Measurements from ENCODE around the gene LAMC1. TPM values are rescaled to one million over a fixed set of nuclear protein-coding genes. Genes with fewer than 3 reads are reported as not detected.

The LAMC1 gene
- total RNA-seq, 4 donors from 2014 or later = 58.3 to 124 (median 77.6) TPM

- Histone ChIP-seq H3K27me3 (no peaks in the 10 kb centered on the region), H3K9me3 (no peaks in the 10 kb centered on the region), H3K27ac (no peak overlapping the region), H3K36me3 (no peaks in the 10 kb centered on the region), H3K4me3 (no peak overlapping the region), H3K4me1 (no peaks in the 10 kb centered on the region)
- no peak for DNase-seq (ENCODE audit: low spot score in 2 of 2)
- TF ChIP-seq, protein P1, sequence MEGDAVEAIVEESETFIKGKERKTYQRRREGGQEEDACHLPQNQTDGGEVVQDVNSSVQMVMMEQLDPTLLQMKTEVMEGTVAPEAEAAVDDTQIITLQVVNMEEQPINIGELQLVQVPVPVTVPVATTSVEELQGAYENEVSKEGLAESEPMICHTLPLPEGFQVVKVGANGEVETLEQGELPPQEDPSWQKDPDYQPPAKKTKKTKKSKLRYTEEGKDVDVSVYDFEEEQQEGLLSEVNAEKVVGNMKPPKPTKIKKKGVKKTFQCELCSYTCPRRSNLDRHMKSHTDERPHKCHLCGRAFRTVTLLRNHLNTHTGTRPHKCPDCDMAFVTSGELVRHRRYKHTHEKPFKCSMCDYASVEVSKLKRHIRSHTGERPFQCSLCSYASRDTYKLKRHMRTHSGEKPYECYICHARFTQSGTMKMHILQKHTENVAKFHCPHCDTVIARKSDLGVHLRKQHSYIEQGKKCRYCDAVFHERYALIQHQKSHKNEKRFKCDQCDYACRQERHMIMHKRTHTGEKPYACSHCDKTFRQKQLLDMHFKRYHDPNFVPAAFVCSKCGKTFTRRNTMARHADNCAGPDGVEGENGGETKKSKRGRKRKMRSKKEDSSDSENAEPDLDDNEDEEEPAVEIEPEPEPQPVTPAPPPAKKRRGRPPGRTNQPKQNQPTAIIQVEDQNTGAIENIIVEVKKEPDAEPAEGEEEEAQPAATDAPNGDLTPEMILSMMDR (IDR thresholded peaks at IDR 0.05) = no peak
- TF ChIP-seq EP300 (IDR thresholded peaks at IDR 0.05) (no peak), POLR2AphosphoS5 (IDR thresholded peaks at IDR 0.05) (no peak), POLR2A (IDR thresholded peaks at IDR 0.05) (no peak)
- WGBS = 78% methylated on average over 1 of the region's 1 CpG
Observed at GRCh38 chr1:182985876-182986275, 37.3 kb upstream of the LAMC1 start.

GRCh38 chr1:182990413-182991144 lies 32.6 kb upstream of the LAMC1 start:
- H3K27ac ChIP-seq = no peak overlapping the region
- no peaks in the 10 kb centered on the region for H3K4me1 ChIP-seq
- no peaks in the 10 kb centered on the region for H3K9me3 ChIP-seq
- H3K4me3 ChIP-seq = no peak overlapping the region
- H3K27me3 ChIP-seq = no peaks in the 10 kb centered on the region
- TF ChIP-seq EP300 (IDR thresholded peaks at IDR 0.05) = no peak
- no peaks in the 10 kb centered on the region for H3K36me3 ChIP-seq
- 86% methylated on average over 7 of the region's 7 CpGs for WGBS
- DNase-seq (ENCODE audit: low spot score in 2 of 2) = no peak

- H3K4me3 ChIP-seq = no peak overlapping the region
- H3K36me3 ChIP-seq = no peaks in the 10 kb centered on the region
- no peak overlapping the region for H3K27ac ChIP-seq
- no peaks in the 10 kb centered on the region for H3K9me3 ChIP-seq
- no peak for DNase-seq (ENCODE audit: low spot score in 2 of 2)
- TF ChIP-seq EP300 (IDR thresholded peaks at IDR 0.05) (no peak), POLR2A (IDR thresholded peaks at IDR 0.05) (no peak), POLR2AphosphoS5 (IDR thresholded peaks at IDR 0.05) (no peak)
- TF ChIP-seq, protein P1 (IDR thresholded peaks at IDR 0.05) = no peak
- H3K4me1 ChIP-seq = no peaks in the 10 kb centered on the region
- H3K27me3 ChIP-seq = no peaks in the 10 kb centered on the region
Observed at GRCh38 chr1:182993746-182994145, 29.5 kb upstream of the LAMC1 start.

DNA sequence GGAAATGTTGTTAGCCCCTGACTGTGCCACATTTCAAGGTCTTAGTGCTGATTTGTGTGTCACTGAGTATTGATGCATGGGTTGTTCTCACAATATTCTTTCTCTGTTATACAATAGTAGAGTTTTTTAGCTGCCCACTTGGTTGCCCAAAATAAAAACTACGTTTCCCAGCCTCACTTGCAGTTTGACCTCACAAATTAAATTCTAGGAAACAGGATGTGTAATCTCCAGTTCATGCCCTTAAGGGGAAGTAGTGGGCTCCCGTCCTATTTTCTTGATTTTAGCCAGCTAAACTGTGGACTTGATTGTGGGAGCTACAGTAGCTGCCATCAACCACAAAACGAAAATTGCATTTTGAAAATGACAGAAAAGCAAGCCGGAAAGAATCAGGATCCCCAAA lies 27.3 kb upstream of the LAMC1 start:
- Histone ChIP-seq H3K9me3 (no peaks in the 10 kb centered on the region), H3K27me3 (no peaks in the 10 kb centered on the region), H3K4me3 (no peak overlapping the region), H3K4me1 (no peaks in the 10 kb centered on the region), H3K36me3 (no peaks in the 10 kb centered on the region), H3K27ac (no peak overlapping the region)
- no peak for DNase-seq (ENCODE audit: low spot score in 2 of 2)
- TF ChIP-seq POLR2AphosphoS5 (IDR thresholded peaks at IDR 0.05) = no peak
- no peak for TF ChIP-seq POLR2A (IDR thresholded peaks at IDR 0.05)
- TF ChIP-seq EP300 (IDR thresholded peaks at IDR 0.05) = no peak
- 70% methylated on average over 4 of the region's 4 CpGs for WGBS

- no peaks in the 10 kb centered on the region for H3K4me1 ChIP-seq
- no peak overlapping the region for H3K27ac ChIP-seq
- no peak overlapping the region for H3K4me3 ChIP-seq
- TF ChIP-seq EP300 (IDR thresholded peaks at IDR 0.05) (no peak), POLR2A (IDR thresholded peaks at IDR 0.05) (no peak), POLR2AphosphoS5 (IDR thresholded peaks at IDR 0.05) (no peak)
- TF ChIP-seq, protein P1 (IDR thresholded peaks at IDR 0.05) = no peak
- H3K27me3 ChIP-seq = no peaks in the 10 kb centered on the region
- H3K9me3 ChIP-seq = no peaks in the 10 kb centered on the region
- WGBS = 74% methylated on average over 1 of the region's 1 CpG
- no peak for DNase-seq (ENCODE audit: low spot score in 2 of 2)
- no peaks in the 10 kb centered on the region for H3K36me3 ChIP-seq
Observed at GRCh38 chr1:182996816-182997215, 26.4 kb upstream of the LAMC1 start.

DNA sequence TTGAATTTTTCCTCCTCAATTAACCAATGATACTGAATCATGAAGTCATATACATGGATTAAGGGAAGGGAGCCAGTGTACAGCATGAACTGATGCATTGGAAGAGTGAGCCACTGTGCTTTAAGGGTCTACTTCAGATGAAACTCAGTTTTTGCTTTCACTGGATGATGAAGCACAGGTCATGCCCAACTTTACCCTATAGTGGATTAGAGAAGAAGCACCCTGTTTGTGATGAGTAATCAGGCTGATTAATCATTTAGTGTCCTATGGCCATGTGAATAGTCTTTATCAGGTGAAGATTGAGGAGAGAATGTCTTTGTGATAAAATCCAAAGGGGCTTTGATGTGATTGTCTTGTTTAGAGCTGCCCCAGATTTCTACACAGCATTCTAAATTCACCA lies 24.7 kb upstream of the LAMC1 start:
- TF ChIP-seq POLR2A (IDR thresholded peaks at IDR 0.05) (no peak), EP300 (IDR thresholded peaks at IDR 0.05) (no peak), POLR2AphosphoS5 (IDR thresholded peaks at IDR 0.05) (no peak)
- TF ChIP-seq, protein P1 (IDR thresholded peaks at IDR 0.05) = no peak
- Histone ChIP-seq H3K36me3 (no peaks in the 10 kb centered on the region), H3K4me1 (peaks cover 12% of the 10 kb centered on the region), H3K9me3 (no peaks in the 10 kb centered on the region), H3K27ac (no peak overlapping the region), H3K27me3 (no peaks in the 10 kb centered on the region), H3K4me3 (no peak overlapping the region)
- no peak for DNase-seq (ENCODE audit: low spot score in 2 of 2)
